Stimulated activated CD8-positive, alpha-beta memory T cell treated with anti-CD3 and anti-CD28 coated beads, Interleukin-15, amount 100 ng/mL, for 24 hours (primary cell): ENCODE results near the gene CD52.

Source experiments
- DNase-seq: peaks from one replicate; pipeline ENCODE4 v3.0.0-alpha.2; 2020; ENCODE audit warnings: low read depth

The CD52 gene

DNA sequence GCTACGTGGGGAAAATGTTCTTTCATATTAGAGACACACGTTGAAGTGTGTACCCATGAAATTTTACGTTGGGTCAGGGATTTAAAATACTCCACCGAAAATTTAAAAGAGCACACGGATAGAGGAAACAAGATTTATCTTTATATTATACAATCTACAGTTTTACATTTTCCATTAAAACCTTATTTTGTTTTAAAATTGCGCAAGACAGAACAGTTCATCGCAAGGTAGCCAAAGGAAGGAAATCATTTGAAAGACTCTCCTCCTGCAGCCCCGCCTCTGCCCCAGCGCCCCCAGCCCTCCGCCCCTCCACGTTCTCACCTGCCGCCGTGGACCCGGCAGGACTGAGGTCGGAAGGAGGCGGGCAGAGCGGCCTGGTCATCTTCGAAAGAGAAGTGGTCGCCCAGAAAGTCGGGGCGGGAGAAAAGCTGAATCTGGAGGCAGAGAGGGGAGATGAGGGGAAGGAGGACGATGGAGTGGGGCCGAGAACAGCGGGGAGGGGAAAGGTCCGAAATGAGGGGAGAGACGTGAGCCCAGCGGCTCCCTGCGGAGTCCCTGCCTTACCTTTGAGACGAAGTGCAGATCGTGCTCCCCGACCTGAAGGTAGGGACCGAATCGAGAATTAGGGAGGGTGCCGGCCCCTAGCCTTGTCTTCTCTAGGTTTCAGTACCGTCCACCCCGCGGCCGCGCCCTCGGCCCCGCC is 18.2 kb downstream of the CD52 start:
- DNase-seq: no peak

DNA sequence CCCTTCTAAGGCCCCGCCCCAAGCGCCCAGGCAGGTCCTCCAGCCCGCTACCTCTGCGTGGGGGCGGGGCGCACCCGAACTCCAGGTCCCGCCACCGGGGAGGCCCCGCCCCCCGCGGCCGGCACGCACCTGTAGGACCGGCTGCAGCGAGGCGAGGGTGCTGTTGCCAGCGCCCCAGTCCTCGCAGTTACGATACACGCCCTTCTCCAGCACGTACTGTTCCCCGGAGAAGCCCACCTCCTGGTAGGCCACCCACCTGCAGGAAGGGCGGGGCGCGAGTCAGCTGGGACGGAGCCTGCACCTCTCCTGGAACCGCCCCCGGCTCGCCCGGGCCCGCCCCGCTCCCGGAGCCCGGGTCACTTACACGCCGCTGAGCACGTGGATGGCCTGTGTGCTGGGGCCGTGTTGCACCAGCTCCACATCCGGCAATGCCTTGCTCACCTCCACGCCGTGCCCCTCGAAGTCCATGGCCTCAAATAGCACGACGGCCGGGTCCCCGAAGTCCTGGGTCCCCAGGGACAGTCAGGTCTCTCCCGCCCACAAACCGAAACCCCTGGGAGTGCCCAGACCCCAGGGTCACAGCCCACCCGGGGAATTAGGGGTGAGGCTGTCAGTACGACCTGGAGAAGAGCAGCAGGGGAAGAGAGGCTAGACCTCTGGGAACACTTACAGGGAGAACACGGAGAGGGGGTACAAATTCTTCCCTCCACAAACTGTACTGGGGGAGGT is 18.9 kb downstream of the CD52 start:
- DNase-seq: peak; percentile 67

DNA sequence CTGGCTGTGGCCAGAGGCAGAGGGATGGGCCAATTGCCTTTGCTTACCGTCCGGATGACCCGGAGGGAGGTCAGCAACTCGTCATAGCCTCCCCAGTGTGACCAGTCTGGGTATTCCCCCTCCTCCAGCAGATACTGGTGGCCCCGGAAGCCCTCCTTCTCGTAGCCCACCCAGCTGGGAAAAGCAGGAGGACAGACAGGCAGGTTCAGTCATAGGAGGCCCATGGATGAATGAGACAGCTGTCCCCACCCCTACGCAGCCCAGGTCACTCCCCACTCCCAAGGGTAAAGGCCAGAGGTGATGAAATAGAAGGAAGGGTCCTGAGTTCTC is 19.4 kb downstream of the CD52 start:
- no peak for DNase-seq

DNA sequence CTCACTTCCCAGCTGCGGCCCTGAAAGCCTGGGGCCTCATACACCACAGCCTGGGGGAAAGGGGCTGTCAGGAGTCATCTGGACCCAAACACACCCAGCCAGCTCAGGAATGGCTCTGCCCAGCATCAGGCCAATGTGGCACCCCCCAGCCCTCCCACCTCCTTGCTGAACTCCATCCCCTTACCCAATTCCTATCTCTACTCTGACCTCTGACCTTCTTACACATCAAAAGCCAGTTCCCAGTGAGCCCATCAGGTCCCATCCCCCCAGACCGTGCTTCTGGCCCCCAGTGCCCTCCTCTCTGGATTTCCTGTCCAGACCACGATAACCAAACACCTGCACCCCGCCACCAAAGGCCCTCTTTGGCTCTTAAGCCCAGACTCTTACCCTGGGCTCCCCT is 19.9 kb downstream of the CD52 start:
- no peak for DNase-seq

DNA sequence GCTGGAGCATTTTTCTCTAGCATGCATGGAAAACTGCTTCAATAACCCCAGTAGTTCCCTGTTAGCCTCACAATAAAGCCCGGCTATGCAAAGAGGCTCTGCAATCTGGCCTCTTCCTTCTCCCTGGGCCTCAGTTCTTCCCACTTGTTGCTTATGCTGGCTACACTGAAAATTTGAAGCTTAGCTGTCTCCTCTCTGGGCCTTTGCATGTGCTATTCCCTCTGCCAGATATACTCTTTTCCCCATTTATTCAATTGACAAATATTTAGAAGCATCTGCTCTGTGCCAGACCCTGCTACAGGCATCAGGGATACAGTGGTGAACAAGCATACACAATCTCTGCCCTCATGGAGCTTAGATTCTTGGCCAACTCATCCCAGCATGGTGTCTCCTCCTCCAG is 20.9 kb downstream of the CD52 start:
- DNase-seq: no peak

DNA sequence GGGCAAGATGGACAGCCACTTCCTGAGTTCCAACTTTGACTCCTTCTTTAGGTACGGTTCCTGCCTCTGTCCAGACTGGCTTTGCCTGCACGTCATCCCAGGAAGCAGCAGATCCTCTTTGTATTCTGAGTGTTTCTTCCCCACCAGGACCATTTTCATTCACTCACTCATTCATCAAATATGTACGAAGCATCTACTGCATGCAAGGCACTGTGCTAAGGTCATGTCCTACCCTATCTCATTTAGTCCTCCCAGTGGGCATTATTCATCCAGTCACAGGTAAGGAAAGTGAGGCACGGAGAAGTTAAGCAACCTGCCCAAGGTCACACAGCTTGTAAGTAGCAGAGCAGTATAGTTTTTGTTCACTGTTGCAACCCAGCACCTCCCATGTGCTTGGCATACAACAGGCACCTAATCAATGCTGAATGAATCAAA is 22.3 kb downstream of the CD52 start:
- DNase-seq: no peak

DNA sequence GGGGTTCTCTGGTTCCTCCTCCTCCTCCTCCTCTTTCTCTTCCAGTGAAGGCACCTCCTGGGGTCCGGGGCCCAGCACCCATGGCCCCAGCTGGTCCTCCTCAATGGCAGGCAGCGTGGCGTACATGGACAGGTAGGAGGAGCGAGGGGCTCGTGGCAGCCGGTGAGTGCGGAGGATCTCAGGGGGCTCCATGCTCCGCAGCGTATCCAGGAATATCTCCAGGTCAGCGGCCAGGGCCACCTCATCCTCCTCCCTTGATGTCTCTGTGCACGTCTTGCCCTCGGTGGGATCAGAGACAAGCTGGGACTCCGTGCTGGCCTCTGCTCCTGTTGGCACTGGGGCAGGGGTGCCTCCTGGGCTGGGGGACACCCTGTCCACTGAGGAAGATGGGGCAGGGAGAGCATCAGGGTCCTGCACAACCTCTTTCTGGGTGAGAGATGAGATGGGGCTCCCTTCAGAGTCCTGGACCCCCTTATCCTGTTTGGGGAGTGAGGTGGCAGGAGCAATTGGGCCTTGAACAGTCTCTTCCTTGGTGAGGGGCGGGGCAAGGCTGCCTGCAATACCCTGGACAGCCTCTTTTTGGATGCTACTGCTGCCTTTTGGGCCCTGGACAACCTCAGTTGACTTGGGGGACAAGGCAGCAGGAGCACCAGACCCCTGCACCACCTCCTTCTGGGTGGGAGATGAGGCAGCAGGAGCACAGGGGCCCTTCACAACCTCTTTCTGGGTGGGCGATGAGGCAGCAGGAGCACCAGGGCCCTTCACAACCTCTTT is 26.6 kb downstream of the CD52 start:
- DNase-seq: no peak

DNA sequence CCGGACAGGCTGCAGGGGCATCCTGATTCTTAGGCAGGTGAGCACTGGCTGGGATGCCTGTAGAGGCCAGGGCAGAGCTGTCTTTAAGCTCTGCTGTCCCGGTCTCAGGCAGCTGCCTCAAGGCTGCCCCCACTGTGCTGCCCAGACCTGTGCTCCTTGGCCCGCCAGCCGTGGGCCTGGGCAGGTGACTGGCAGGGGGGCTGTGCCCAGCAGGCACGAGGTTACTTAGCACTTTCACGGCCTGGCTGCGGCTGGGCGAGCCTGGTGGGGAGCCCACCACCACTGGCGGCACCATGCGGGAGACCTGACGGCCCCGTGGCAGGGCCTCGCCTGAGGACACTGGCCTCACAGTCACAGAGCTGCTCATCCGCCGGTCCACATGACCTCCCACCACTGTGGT is 28.0 kb downstream of the CD52 start:
- DNase-seq: no peak

DNA sequence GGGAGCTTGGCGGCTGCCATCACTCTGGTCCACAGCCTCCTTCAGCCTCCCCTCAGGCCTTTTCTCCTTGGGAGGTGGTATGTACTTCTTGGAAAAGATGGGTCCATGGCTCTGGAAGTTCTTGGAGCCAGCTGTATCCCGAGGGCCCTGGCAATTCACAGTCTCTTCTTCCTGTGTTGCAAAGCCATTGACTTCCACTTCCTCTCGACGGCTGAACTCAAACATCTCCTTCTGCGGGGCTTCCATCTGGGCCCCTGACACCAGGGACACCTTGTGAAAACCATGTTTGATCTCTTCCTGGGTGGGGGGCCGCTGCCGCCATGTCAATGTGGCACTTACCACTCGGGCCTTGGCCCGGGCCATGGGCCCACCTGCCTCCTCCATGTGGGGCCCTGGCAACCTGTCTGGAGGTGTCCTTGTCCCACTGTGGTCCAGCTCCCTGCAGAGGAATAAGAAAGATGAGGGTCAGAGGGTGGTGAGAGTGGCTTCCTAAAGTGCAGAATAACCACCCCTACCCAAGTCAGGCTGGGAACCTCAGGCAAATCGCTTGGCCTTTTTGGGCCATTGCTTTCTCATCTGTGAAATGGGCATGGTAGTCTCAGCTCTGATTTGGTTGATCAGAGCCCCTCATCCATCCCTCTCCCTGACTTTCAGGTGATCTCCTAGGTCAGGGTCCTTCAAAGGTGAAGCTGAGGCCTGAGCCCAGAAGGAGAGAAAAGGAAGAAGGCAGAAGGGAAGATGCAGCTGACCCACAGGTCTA is 28.7 kb downstream of the CD52 start:
- DNase-seq: no peak

DNA sequence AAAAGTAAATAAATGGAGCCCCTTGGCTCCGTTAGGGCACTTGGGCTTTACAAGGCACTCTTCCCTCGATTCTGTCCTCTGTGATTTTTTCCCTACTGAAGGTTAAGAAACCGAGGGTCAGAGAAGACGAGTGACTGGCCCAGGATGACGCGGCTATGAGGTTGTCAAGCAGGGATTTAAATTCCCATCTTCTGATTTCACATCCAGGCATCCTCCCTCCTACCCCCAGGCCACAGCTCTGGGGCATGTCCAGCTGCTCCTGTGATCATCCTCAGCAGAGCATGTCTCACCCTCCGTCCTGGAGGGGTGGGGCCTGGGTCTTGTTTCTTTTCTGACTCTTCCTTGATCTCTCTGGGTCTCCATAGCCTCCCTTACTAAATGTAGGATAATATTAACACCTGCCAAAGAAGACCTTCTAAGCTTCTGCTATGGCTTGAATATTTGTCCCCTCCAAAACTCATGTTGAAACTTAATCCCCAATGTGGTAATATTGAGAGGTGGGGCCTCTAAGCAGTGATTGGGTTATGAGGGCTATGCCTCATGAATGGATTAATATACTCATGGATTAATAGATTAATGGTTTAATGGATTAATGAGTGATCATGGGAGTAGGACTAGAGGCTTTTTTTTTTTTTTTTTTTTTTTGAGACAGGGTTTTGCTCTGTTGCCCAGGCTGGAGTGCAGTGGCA is 31.6 kb downstream of the CD52 start:
- no peak for DNase-seq

DNA sequence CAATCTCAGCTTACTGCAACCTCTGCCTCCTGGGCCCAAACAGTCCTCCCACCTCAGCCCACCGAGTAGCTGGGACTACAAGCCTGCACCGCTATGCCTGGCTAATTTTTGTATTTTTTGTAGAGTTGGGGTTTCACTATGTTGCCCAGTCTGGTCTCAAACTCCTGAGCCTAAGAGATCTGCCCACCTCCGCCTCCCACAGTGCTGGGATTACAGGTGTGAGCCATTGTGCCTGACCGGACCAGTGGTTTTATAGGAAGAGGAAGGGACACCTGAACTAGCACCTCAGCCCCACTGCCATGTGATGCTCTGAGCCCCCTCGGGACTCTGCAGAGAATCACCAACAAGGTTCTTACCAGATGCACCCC is 32.1 kb downstream of the CD52 start:
- DNase-seq: no peak

DNA sequence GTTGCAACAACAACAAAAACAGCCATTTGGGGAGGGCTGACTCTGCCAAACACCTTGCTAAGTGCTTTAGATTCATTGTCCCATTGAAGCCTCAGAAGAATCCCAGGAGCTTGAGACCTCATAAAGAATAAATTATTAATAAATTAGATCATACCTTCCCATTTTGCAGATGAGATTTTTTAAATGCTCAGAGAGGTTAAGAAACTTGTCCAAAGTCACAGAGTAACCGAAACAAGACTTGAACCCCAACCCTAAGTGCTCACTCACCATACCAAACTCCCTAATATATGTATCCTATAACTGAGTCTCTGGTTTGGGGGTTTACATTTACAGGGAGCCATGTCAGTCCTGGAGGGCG is 32.6 kb downstream of the CD52 start:
- DNase-seq: no peak

DNA sequence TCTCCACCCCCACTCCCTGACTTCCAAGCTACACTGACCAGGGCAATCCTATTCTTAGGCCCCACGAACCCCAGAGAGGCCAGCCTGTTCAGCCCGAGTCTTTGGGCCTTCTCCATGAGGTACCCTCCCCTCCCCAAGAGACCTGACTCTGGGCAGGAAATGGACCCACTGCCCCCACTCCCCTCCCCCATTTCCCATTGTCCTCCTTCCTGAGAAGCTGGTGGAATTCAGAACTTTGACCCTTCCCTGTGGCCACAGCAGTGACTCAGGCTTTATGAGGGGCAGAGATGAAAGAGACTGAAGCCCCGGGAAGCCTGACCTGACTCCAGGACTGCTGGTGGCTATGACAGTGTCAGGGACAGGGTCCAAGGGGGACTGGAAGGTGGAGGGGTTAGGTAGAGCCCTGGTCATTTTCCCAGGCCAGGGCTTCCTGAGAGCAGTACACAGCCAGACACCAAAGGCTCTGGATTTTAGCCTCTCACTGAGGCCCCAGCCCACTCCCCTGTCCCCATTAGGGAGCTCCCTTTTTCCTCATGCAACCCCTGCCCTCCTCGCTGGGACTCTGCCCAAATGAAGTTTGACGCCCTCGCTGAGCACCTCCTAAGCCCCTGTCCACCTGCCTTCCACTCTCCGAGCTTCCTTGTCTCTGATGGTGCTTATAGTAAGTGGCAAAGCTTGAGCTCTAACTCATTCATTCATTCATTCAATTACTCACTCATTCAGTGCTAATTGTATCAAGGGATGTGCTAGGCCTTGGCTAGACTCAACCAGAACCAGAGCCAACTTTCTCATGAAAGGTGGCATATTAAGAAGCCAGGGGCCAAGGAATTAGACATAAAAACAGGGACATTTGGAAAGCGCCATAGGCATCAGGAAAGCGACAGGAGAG is 33.2 kb downstream of the CD52 start:
- DNase-seq: no peak

DNA sequence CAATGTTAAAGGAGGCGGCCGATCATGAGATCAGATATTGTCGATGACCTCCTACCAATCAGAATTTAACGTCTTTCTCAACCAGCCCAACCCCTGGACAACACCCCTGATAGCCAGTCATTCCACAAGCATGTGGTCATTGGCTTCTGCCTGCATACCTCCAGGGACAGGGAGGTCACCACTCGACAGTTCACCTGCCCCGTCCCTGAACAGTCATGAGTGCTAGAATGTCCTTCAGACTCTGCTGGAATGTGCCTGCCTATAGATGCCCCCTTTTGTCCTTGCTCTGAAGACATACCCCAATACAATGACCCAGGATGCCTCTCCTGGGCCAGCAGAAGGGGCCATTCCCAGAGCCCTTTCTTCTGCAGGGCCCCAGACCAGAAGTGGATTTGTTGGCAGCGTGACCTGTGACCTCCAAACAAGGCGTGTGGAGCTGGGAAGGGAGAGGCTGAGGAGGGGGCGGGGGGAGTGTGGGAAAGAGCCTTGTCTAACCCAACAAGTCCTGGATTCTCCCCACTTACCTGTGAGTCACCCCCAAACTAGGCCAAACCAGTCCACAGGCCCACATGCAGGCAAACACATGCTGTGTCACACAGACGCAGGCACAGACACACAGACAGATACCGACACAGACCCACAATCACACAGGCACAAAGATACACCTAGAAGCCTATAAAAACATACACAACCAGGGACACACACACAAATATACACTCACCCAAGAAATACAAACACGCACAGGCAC is 34.0 kb downstream of the CD52 start:
- DNase-seq: no peak

DNA sequence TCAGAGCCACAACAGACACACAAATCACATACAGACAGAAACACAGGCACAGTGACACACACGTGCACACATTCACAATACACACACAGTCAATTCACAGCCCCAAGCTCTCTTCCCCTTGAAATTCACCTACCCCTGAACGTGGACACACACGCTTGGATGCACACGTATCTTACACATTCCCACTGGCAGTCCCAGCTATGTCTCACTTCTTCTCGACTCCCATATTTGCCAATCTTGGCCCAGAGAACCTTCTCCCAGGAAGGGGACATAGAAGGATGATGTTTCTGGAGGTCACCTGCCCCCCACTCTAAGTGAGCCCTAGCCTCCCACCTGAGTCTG is 34.6 kb downstream of the CD52 start:
- DNase-seq: no peak

DNA sequence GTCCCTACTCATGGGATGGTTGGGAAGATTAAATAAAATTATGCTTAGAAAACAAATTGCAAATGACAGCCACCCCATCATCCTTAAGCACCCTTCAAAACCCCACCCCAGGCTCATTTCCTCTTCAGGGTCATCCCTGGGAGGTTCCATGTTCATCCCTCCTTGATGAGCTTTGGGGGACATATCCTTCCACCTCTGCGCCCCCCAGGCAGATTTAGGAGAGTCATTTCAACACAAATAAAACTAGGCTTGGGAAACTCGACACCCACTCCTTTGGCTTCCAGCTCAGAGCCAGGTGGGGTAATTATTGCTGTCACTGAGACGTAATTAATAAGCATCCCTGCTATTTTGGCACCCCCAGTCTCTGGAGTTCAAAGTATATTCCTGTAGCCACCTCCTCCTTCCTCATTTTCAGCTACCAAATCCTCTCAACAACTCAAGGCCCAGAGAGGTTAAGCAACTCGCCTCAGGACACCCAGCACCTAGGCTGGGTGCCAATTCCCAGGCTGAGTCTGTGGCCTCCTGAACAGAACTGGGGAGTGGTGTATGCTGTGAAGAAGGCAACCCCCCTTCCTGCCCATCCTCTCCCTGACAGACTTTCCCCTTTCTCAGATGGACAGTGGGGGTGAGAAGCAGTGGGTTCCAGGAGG is 35.6 kb downstream of the CD52 start:
- no peak for DNase-seq

DNA sequence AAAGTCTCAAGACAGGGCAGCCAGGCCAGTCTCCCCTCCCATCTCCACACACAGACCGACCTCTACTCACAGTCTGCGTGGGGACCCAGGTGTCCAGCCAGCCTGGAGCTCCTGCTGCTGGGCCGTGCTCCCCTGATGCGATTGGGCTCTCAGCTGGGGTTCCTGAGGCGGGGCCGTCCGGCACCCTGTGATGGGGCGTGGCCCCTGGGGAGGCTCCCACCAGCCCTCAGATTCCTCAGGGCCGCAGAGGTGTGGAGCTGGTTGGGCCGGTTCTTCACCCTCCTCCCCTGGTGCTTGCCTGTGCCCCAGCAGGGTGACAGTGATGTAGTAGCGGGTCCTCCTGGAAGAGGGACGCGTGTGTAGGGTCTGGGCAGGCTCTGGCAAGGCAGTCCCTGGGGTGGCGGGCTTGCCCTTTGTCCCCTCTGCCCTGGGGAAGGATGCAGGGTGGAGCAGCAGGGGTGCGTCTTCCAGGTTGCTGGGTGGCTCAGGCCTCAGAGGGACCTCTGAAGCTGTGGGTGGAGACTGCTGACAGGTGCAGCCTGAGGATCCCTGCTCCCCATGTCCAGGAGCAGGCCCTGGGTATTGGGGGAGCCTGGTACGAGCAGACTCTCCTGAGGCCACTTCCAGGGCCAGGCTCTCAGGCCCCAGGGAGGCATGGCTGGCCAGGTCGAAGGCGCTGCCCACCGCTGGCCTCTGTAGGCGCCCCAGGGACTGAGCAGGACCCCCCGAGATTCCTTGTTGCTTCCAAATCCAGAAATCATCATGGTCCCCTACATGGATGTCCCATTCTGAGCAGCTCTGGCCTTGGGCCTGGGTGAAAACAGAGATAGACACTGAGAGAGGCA is 36.4 kb downstream of the CD52 start, which contains the start of gene CRYBG2:
Gene CRYBG2 (minus strand): TSS at position 155 of the 845 bp plus-strand sequence. CDS start 7,473 bp downstream, outside the sequence.
- DNase-seq: no peak

DNA sequence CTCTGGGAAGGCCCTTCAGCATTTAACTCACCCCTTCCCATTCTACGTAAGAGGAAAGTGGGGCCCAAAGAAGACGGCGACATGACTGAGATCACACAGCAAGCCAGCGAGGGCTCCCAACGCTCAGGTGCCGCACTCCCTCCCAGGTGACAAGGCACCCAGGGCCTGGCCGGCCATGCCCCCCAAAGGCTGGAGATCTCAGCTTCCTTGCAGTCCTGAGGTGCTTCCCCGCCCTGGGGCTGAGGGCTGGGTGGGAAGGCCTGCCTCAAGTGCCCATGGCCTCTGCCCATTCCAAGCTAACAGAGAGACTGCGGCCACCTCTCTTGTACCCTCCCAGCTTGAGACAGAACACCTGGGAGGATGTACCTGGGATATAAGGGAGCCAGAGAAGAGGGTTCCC is 37.2 kb downstream of the CD52 start:
- DNase-seq: no peak

DNA sequence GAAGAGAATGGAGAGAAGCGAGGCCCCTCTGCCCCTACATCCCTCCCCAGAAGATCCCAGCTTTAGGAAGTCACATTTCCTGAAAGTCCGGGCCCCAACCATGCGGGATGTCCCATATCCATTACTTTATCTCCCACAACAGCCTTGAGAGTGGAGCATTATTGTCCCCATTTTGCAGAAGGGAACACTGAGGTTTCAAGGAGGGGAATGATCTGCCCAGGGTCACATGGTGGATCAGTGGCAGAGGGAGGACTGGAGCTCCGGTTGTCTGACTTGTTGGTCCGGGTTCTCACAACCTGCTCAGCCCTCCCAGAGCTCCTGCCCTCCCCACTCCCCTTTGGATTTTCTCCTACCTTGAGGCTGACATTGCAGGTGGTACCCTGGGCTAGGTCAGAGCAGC is 38.3 kb downstream of the CD52 start:
- DNase-seq: no peak
